Fibroblast of skin of left quadriceps (primary cell): ENCODE data around the gene RNF223.
"Not testable (repeated sequence)": the region's sequence is repeated elsewhere in the genome, so short reads cannot be mapped to it uniquely, and the experiment has no call there.

Source experiments
- DNase-seq, 2 experiments: peaks; one replicate each; pipeline ENCODE4 v3.0.0-alpha.2; 2013; ENCODE audit warnings: low read depth in 2 of 2

RNF223 gene

DNA sequence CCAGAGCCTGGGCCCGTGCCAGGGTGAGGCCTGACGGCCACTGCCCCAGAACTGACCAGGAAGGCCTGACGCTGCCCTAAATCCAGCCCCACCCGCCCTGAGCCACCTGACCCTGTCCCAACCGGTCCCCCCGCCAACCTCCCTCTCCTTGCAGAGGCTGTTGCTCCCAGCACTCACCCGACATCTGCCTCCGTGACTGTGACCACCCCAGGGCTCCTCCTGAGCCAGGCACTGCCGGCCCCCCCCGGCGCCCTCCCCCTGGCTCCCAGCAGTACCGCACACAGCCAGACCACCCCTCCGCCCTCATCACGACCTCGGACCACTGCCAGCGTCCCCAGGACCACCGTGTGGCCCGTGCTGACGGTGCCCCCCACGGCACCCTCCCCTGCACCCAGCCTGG, 27.9 kb downstream of the RNF223 start:
- DNase-seq = no peak

DNA sequence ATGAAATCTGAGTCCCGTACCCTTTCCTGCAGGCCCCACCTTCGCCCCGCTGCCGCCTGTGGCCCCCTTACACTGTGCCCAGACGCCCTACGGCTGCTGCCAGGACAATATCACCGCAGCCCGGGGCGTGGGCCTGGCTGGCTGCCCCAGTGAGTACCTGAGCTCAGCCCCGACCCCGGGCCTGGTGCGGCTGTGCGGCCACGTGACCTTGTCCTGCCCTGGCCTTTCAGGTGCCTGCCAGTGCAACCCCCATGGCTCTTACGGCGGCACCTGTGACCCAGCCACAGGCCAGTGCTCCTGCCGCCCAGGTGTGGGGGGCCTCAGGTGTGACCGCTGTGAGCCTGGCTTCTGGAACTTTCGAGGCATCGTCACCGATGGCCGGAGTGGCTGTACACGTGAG, 29.0 kb downstream of the RNF223 start:
- DNase-seq = no peak

DNA sequence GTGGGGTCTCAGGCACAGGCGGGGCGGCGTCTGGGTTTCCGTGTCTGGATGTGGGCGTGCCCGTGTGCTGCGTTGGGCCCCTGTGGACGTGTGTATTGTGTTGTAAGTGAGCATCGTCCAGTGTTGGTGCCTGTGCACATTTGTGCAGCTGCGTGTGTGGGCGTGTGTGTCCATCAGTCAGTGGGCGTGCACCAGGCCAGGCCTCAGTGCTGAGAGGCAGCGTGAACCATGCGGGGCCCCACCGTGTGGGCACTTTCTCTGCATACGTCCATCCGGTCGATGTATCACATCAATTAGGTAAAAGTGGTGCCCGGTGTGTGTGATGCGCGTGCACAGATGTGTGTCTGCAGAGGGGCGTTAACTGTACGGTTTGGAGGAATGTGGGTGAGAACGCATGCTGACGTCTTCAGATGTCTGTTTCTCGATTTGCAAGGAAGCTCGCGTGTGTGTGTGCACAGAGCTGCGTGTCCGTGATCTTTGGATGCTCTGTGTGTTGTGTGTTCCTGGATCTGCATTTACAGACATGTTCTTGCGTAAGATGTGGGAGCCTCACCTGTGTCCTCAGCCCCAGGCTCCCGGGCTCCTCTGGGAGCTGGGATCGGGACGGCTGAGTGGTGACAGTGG, 29.5 kb downstream of the RNF223 start:
- no peak for DNase-seq

DNA sequence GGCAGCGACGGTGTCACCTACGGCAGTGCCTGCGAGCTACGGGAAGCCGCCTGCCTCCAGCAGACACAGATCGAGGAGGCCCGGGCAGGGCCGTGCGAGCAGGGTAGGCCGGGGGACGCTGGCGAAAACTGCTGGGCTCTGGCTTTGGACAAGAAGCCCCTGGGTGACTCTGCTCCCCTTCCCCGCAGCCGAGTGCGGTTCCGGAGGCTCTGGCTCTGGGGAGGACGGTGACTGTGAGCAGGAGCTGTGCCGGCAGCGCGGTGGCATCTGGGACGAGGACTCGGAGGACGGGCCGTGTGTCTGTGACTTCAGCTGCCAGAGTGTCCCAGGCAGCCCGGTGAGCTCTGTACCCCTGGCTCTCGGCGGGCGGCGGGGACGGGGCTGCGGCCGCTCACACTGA, 30.2 kb downstream of the RNF223 start:
- no peak for DNase-seq

DNA sequence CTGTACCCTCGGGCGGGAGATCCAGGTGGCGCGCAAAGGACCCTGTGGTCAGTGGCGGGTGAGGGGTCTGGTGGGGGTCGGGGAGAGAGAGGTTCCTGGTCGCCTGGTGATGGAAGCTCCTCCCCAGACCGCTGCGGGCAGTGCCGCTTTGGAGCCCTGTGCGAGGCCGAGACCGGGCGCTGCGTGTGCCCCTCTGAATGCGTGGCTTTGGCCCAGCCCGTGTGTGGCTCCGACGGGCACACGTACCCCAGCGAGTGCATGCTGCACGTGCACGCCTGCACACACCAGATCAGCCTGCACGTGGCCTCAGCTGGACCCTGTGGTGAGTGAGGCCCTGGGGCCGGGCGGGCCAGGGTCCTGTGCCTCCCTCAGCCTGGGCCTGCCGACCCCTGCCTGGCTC, 30.7 kb downstream of the RNF223 start:
- DNase-seq = no peak

DNA sequence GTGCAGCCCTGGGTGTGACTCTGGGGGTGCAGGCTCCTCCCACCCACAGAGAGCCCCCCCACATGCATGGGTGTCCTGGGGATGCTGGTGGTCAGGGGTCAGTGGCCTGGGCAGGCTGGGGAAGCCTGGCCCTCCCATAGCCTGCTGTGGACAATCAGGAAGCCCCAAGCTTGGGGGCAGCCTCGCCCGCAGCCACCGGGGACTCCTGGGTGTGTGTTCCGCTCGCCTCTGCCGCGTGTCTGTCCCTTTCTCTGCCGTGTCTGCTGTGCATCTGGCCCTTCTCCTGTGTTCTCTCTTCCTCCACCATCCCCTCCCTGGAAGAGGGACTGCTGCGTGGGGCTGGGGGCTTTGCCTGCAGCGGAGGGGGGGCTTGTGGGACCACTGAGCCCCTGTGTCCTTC, 31.3 kb downstream of the RNF223 start:
- no peak for DNase-seq

DNA sequence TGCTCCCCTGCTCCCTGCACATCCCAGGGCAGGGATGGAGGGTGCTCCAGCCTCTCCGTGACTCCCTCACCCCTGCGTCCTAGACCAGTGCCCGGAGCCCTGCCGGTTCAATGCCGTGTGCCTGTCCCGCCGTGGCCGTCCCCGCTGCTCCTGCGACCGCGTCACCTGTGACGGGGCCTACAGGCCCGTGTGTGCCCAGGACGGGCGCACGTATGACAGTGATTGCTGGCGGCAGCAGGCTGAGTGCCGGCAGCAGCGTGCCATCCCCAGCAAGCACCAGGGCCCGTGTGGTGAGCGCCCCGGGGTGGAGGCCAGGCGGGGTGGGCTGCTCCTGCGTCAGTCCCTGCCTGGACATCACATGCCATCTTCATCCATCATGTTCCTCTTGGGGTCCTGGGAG, 32.2 kb downstream of the RNF223 start:
- DNase-seq = no peak

DNA sequence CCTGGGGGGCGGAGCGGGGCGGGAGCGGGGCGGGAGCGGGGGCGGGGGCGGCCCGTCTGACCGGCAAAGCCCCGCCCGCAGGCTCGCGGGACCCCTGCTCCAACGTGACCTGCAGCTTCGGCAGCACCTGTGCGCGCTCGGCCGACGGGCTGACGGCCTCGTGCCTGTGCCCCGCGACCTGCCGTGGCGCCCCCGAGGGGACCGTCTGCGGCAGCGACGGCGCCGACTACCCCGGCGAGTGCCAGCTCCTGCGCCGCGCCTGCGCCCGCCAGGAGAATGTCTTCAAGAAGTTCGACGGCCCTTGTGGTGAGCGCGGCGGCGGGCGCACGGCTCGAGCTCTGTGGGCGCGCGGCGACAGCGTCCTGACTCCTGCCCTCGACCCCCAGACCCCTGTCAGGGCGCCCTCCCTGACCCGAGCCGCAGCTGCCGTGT, 33.0 kb downstream of the RNF223 start:
- DNase-seq = no peak

DNA sequence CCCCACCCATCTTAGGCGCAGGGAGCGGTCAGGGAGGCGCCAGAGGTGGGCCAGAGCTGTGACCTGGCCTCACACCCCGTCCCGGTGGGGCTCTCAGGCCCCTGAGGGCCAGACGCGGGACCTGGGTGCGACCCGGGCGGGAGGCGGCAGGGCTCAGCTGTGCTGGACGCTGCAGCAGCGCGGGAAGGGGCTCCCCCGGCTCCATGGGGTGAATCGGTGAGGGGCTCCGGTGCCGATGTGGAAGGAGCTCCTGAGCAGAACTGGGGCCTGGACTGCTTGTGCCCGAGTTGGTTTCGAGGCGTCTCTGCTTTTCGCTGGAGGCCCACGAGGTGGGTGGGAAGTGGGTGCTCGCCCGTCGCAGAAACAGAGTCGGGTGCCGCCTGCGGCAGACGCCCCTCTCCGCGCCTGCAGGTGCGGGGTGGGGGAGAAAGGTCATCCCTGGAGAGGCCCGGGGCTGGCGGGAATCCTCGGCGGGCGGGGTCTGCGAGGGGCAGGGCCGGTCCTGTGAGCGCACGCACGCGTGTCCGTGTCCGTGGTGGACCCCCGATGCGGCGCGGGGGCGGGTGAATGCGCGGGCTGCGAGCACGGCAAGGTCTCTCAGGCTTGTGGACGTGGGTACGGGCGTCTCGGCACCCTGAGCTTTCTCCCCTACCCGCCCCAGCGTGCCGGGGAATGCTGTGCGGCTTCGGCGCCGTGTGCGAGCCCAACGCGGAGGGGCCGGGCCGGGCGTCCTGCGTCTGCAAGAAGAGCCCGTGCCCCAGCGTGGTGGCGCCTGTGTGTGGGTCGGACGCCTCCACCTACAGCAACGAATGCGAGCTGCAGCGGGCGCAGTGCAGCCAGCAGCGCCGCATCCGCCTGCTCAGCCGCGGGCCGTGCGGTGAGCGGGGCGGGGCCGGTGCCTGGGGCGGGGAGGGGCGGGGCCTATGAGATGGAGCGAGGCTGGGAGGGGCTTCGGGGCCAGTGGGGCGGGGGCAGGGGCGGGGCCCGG, 33.8 kb downstream of the RNF223 start:
- peak; percentile 67 to 73 for DNase-seq

DNA sequence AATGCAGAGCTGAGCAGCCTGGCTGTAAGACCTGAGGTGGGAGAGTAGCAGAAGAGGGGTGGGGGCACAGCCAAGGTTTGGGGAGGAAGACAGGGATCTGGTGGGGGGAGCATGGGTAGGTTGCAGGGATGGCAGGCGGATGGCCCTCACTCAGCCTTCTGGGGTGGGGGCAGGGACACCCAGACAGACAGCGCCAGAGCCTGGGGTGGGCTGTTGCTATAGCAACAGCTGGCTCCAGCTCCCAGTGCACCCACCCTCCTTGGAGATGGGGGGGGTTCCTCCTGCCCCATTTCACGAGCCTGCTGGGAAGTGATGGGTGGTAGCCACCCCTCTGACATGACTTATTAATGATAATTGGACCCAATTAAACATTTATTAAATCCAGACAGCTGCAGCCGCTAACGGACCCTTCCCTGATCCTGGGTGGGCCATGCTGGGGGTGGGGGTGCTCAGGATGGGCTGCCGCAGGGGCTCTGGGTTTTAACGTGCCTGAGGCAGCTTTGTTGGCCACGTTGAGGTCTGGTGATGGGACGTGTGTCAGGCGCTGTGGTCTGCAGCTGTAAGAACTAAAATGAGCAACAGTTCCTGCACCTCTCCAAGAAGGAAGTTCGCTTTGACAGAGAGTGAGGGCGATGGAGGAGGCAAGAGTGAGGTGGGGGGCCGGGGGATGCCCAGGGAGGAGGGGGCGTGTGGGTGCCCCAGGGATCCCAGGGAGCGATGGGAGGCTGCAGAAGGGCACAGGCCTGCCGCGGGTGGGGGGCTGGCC, 34.8 kb downstream of the RNF223 start:
- no peak for DNase-seq

DNA sequence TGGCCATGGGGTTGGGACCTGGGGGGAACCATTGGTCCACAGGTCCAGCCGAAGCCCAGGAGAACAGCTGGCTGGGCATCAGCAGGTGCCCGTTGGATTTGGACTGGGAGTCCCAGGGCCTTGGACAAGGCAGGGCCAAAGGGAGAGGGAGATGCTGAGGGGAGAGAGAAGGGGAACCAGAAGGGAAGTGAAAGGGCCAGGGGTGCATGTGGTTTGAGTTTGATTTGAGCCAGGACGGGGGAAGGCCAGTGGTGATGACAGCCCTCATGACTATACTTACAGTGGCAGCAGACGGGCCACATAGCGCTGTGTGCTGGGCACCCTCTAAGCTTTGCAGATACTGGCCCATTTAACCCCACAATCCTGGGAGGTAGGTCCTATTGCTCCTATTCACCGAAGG, 35.4 kb downstream of the RNF223 start:
- DNase-seq = no peak

DNA sequence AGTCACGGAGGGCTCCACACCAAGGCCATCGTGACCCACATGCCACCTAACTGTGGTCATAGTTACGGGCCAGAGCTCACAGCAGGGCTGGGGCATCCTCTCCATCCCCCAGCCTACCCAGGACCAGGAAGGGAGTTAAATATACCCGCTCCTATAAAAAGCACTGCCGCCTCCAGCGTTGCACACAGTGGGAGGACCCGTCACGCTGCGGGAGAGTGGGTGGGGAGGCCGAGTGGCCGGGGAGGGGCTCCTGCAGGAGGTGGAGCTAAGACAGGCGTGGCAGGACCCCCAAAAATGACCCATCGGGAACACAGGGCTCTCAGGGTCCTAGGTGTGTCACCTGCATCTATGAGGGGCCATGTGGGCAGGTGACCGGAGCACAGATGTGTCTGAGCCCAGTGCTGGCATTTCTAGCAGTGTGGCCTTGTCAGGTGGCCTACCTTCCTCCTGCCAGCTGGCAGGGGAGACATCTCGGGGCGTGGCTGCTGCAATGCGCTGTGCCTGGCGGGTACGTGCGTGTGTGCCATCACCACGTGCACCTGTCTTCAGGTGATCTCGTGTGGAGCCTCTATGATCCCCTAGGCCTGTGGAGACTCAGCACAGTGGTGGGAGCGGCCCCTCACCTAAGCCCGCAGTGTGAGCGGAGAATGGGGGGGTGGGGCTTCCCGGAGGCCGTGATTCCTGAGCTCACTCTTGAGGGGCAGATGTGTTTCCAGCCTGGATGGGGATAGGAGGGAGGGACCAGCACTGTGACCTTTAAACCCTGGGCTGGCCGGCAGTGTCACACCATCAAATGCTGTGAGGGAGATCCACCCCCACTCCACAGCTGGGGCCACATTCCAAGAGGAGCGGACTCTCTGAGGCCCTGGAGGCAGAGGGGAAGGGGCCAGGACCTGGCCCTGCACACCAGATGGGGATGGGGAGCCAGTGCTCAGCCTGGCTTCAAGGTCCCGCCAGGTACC, 36.5 kb downstream of the RNF223 start:
- DNase-seq = no peak

DNA sequence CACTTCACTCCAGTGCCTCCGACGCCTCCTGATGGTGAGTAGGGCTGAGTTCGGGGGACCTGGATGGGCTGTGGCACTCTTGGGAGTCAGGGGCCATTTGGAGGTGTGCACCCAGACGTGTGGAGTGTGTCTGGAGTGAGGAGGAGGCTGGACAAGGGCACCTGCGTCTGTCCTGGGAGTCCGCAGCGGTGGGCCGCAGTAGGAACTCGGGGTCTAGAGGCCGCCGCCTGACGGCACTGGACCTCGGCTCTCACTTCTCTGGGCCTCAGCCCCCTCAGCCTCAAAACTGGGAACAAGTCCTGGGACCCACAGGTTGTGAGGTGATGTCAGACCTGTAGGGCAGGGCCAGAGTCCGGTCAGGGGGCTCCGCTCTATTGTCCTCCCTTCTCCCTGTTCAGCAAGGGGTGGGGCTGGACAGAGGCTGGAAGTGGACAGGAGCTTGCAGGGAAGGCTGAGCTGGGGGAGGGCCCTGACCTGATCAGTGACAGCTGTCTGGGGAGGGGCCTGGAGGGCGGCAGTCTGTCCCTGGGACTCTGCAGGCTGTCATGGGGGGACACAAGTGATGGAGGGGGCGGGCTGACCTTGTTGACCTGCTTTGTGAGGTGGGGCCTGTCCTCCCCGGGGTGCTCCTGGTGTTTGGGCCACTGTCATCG, 38.7 kb downstream of the RNF223 start:
- DNase-seq = no peak

DNA sequence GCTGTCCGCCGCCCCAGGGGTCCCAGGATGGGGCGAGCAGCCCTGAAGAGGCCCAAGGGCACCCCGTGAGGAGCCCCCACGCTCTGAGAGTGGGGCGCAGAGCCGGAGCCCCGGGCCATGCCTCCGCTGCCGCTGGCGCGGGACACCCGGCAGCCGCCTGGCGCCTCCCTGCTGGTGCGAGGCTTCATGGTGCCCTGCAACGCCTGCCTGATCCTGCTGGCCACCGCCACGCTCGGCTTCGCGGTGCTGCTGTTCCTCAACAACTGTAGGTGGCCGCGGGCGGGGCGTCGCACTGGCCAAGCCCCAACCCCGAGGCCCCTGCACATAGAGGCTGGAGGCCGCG, 39.7 kb downstream of the RNF223 start:
- no peak for DNase-seq

DNA sequence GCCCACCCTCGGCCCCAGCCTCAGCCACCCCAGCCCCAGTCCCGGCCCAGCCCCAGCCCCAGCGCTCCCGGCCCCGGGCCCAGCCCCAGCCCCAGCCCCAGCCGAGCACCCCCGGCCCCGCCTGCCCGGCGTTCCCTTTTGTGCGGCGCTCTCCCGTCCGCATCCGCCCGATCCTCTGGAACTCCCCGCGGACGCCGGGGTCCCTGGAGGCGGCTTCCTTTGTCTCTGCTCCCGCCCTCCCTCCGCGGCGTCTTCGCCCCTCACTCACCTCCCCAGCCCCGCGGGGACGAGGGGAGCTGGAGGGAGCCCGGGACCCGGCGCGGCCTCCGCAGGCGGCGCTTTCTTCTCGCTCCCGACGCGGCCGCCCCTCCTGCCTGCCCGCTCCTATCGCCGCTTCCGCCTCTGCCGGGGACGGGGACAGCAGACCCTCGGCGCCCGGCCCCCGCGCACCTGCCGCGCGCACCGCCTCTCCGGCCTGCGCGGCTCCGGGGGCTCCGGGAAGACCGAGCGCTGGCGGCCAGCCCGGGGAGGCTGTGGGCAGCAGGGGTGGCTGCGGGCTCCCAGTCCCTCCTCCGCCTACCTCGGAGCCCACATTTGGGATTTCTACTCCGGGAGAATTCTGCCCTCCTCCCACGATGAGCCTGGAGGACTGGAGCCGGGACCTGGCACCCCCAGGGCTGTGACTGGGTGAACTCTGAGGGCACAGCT, 40.2 kb downstream of the RNF223 start:
- DNase-seq = no peak

DNA sequence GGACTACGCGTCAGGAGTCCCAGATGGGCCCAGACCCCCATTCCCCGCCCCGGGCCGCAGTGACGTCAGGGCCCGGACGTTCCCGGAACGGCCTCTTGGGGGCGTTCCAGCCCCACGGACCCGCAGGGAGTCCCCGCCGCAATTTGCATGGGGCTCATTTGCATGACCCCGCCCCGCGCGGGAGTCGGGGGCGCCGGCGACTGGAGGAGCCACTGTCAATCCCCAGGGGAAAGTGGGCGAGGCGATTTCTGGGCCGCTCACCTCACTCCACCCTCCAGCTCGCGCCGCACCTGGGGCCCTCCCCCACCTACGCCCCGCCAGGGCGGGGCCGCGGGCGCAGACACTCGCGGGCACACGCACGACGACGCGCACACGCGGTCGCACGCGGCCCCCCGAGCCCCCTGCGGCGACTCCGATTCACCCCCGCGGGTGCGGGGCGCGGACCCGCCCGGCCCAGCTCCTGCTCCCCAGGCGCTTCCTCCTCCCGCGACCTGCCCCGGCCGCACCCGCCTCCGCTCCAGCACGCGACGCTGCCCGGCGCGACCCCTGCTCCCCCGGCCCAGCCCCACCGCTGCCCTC, 41.0 kb downstream of the RNF223 start:
- peak; percentile 32 to 40 for DNase-seq

DNA sequence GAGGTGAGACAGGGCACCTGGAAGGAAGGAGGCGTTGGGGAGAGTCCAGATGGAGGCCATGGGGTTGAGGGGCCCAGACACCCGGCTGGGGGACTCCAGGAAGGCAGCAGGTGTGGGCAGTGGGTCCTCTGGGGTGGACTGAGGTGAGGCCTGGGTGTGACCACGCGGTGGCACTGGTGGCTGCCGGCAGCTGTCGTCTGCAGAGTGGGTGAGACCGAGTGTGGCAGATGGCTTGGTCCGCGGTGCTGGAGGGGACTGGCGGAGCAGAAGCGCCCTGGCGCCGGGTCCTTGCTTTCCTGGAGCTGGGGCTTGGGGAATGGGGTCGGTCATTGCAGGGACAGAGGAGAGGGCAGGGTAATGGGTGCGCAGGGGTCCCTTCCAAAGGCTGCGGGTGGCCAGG, 41.7 kb downstream of the RNF223 start:
- DNase-seq = no peak

DNA sequence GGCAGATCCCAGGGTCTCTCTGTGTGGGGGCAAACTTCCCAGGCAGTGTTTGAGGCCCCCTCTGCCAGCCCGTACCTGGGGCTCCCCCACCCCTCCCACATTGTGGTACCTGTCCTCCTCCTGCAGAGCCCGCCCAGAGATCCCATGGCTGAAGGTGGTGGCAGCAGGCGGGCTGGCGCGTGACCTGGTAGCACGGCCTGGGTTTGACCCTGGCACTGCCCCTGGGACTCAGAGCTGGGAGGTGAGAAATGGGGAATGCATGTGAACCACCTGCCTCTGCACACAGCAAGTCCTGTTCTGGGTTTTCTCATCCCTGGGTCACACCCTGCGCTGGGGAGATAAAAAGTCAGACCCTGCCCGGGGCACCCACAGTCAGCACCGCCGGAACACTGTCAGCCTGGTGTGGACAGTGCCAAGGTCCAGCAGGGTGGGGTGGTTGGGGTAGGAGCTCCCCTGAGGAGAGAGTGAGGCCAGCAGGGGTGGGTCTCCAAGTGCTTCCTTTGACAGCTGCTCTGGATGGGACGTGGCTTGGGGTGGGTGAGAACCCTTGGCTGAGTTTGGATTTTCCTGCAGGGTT, 42.4 kb downstream of the RNF223 start:
- DNase-seq = no peak

DNA sequence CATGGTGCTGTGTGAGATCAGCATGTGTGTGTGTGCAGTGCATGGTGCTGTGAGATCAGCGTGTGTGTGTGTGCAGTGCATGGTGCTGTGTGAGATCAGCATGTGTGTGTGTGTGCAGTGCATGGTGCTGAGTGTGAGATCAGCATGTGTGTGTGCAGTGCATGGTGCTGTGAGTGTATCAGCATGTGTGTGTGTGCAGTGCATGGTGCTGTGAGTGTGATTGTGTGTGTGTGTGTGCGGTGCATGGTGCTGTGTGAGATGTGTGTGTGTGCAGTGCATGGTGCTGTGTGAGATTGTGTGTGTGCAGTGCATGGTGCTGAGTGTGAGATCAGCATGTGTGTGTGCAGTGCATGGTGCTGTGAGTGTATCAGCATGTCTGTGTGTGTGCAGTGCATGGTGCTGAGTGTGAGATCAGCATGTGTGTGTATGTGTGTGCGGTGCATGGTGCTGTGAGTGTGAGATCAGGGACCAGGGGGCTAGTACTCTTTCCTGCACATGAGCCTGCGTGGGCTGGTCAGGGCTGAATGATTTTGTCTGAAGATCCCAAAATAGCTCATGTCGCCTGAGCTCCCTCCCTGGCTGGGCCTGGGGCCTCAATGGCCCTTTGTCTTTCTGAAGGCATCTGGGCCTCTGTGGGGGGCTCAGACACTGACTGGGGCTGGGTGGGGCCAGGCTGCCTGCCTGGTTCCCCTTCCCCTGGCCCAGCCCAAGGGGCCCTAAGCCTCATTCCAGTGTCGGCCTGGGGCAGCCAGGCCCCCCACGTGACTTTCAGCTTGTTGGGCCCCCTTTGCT, 43.0 kb downstream of the RNF223 start:
- DNase-seq = not testable (repeated sequence)
